Right kidney (tissue), 1 donor: ENCODE results near the gene AMBRA1.
A peak's percentile ranks its signal among the peaks of the same experiment; 100 is the strongest.
"Not testable (repeated sequence)": the region's sequence is repeated elsewhere in the genome, so short reads cannot be mapped to it uniquely, and the experiment has no call there.

Source experiments
- DNase-seq: peaks from one replicate; pipeline ENCODE4 v3.0.0-alpha.2; 2016

Gene AMBRA1

GRCh38 chr11:46382646-46383403, 211.0 kb downstream of the AMBRA1 start:
- peak; percentile 35 for DNase-seq

DNA sequence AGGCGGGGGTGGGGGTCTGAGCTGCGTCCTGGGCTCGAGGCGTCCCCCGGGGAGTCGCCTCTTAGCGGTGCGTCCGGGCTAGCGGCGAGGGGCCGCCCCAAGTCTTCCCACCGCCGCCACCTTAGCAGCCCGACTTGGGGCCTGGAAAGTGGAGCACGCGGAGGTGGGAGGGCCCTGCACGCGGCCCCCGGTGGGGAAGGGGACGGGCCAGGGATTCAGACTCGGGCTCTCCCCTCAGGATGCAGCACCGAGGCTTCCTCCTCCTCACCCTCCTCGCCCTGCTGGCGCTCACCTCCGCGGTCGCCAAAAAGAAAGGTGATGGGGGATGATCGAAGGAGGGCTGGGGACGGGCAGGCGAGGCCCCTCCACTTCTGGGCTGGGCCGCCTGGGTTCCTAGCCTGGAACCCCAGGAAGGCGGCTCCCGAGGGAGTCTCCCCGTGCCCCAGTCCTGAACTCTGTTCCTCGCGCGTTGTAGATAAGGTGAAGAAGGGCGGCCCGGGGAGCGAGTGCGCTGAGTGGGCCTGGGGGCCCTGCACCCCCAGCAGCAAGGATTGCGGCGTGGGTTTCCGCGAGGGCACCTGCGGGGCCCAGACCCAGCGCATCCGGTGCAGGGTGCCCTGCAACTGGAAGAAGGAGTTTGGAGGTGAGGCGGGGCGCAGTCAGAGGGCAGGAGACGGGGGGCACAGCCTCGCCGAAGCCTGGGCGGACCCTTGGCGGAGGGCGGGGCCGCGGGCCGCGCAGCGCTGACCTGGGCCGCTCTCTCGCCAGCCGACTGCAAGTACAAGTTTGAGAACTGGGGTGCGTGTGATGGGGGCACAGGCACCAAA, 211.8 kb downstream of the AMBRA1 start:
- peak; percentile 76 for DNase-seq

- DNase-seq = no peak
Observed at GRCh38 chr11:46381048-46381818, 212.6 kb downstream of the AMBRA1 start, which contains the start of gene MDK. MDK (plus strand) TSS chr11:46381669; CDS start chr11:46382058, 389 bp downstream.

GRCh38 chr11:46380340-46381047, 213.3 kb downstream of the AMBRA1 start:
- peak; percentile 83 for DNase-seq

- peak; percentile 80 for DNase-seq
Observed at GRCh38 chr11:46379482-46380293, 214.1 kb downstream of the AMBRA1 start.

GRCh38 chr11:46378811-46379481, 214.9 kb downstream of the AMBRA1 start:
- DNase-seq = peak; percentile 47

- no peak for DNase-seq
Observed at GRCh38 chr11:46378296-46378695, 215.5 kb downstream of the AMBRA1 start.

DNA sequence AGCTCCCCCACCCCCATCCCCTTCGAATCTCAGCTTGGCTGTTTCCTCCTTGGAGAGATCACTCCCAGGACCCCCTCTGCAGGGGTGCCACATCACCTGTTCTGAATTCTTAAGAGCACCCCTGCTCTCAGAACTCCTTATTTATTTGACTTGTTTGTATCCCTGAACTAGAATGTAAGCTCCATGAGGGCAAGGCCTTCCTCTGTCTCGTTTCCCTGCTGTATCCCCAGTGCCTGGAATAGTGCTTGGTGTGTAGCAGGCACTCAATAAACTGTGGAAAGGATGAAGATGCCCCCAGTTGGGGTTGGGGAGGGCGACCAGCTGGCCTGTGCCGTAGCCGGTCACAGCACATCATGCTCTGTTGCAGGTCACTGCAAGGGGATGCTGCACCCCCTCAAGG, 216.0 kb downstream of the AMBRA1 start:
- no peak for DNase-seq

DNA sequence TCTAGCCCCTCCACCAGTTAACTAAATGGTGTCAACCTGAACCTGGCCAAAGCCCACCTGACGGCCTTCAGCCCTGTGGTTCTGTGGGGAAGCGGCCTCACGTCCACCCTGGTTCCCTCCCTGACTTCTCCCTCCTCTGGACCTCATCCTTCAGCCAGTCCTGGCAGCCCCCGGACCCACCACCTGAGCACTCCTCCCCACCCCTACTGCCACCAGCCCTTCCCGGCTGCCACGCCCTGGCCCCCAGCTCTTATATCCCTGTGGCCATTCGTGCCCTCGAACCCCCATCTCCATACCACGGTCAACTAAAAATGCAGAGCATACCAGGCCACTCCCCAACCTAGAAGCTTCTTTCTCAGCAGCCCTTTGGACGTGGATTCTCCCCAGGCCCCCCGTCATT, 216.5 kb downstream of the AMBRA1 start:
- no peak for DNase-seq

DNA sequence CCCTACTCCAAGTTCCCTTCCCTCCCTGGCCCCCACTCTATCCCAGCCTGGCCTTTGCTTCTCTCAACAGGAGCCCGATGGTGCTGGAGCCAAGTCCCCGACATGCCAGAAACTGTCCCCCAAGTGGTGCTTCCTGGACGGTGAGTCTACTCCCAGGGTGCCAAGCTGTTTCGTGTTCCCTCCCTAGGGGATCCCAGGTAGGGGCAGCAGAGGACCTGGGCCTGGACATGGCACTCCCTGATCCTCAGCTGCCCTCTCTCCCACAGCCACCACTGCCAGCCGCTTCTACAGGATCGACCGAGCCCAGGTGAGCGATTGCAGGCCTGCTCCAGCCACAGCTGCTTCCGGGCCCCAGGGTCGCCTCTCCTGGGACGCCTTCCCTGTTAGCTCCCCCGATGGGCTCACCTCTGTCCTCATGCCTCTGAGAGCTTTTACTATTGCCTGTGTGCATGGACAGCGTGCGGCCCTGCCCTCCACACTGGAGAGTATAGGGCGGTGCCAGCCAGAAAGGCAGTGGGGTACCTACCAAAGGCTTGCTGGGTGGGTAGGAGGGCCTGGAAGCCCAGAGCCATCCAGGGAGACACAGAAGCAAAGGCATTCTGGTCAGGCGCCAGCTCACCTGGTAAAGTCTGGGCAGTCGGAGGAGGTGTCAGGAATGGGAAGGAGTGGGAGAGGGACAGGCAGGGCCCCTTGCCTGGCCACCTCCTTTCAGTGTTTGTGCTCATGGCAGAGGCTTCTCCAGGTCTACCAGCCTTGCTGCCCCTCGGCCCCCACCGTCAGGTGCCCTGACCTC, 217.4 kb downstream of the AMBRA1 start:
- no peak for DNase-seq

DNA sequence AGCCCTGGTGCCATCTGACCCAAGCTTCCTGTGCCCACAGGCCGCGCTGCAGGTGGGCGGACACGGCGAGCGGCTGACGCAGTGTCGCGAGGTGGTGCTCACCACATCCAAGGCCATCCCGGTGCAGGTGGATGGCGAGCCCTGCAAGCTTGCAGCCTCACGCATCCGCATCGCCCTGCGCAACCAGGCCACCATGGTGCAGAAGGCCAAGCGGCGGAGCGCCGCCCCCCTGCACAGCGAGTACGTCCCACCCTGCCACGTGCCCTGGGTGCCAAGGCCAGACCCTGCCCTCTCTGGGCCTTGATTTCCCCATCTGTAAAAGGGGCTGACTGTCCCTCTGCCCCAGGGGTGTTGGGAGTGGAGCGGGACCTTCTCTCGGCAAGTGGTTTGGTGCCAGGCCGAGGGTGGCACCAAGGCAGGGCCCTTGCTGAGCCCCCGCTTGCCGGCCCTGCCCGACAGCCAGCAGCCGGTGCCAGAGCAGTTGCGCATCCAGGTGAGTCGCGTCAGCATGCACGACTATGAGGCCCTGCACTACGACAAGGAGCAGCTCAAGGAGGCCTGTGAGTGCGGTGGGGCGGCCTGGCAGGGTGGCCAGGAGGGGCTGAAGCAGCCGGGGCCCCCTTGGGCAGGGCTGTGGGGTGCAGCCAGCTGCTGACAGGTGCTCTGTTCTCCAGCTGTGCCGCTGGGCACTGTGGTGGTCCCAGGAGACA, 218.3 kb downstream of the AMBRA1 start:
- DNase-seq = no peak

- no peak for DNase-seq
Observed at GRCh38 chr11:46374815-46375214, 219.0 kb downstream of the AMBRA1 start.

DNA sequence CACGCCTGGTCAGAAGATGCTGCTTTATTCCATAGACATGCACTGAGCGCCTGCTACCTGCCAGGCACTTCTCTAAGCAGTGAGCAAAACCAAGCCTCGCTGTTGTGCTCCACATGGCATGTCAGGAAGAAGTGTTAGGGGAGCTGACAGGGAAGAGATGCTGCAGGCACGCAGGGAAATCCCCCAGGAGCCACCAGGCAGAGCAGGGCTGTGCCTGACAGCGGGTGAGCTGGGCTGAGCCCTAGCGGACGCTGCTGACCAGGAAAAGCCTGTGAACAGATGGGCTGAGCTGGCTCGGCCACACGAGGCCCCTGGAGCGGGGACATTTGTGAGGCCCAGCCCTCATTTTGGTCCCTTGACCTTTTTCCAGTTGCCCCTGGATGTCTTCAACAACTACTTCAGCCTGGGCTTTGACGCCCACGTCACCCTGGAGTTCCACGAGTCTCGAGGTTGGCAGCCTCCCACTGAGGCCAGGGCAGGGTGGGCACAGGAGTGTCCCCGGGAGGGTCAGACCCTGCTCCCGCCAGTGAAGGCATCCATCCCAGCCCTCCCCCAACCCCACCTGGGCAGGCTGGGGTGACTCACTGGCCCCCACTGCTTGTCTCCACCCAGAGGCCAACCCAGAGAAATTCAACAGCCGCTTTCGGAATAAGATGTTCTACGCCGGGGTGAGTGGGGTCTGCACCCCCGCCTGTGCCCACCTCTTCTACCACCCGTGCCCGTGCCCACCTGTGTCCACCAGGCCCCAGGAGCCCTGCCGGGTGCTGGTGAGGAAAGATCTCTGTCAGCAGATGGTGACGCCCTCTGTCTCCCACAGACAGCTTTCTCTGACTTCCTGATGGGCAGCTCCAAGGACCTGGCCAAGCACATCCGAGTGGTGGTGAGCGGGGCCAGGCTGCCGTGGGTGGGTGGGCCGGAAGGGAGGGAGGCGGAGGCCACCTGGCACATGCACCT, 219.8 kb downstream of the AMBRA1 start:
- no peak for DNase-seq

DNA sequence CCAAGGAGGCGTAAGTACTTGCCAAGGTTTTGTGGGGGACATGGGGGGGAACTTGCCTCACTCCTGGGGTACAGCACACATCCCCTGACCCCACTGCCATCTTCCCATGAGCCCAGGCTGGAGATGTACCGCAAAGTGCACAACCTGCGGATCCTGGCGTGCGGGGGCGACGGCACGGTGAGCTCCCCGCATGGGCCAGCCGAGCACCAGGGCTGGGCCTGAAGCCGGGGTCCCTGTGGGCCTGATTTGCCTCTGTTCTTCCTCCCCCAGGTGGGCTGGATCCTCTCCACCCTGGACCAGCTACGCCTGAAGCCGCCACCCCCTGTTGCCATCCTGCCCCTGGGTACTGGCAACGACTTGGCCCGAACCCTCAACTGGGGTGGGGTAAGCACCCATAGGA, 221.3 kb downstream of the AMBRA1 start:
- not testable (repeated sequence) for DNase-seq

DNA sequence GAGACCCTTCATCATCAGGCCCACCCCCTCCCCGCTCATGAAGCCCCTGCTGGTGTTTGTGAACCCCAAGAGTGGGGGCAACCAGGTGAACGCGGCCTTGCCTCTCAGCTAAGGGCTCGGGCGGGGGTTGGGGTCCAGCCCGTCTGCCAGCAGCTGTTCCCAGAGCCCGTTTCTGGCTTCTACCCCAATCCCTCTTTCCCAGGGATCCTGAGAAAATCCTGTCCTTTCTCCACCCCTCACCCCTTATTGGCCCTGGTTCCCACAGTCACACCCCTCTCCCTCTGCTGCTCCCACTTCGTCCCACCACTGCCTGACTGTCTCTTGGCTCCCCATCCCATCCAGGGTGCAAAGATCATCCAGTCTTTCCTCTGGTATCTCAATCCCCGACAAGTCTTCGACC, 221.7 kb downstream of the AMBRA1 start:
- no peak for DNase-seq

DNA sequence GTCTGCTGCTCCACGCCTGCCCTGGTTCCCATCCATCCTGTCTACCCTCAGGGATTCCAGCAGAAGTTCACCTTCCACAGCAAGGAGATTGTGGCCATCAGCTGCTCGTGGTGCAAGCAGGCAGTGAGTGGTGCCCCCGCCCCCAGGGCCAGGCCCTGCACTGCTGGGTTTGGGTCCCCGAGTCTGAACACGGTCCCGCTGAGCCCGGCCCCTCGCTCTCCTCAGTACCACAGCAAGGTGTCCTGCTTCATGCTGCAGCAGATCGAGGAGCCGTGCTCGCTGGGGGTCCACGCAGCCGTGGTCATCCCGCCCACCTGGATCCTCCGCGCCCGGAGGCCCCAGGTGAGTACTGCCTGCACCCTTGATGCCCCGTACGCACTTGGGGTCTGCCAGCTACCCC, 222.6 kb downstream of the AMBRA1 start:
- DNase-seq = not testable (repeated sequence)

DNA sequence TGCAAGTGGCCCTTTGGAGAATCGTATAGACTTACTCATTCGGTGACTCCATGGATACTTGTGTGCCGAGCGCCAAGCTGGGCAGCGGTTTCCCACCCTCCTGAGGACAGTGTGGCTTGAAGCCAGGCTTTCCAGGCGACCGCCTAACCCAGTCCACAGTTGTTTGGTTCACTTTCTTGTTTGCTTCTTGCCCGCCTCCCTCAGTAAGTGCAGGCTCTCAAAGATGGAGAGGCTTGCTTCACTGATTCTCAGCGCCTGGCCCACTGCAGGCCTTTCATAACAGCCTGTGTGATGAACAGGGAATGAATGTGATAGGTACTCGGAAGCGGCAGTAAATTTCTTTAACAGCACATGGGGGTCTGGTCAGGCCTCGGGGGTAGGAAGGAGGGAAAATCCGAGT, 223.6 kb downstream of the AMBRA1 start:
- no peak for DNase-seq
